PFSK-1 (cell line): Measurements from ENCODE around the gene MYO1C.

Source experiments
- POLR2AphosphoS5 ChIP-seq: IDR thresholded peaks from 2 replicates; pipeline ENCODE4 v1.6.1; 2012; ENCODE audit warnings: low read depth, mild to moderate bottlenecking, control low read depth, low read length, moderate library complexity
- SIN3A ChIP-seq: IDR thresholded peaks from 2 replicates; pipeline ENCODE4 v1.6.1; 2012; ENCODE audit warnings: mild to moderate bottlenecking, low read length, moderate library complexity, borderline replicate concordance; ENCODE audit not compliant: insufficient read depth
- TF ChIP-seq, protein P1 (sequence below), 2 experiments: IDR thresholded peaks; 2 replicates each; pipeline versions ENCODE4 v1.6.1 to v1.8.0; 2011 to 2012; ENCODE audit warnings: low read depth in 2 of 2, low read length in 2 of 2, control low read depth in 1 of 2, inconsistent platforms in 1 of 2, mild to moderate bottlenecking in 1 of 2, moderate library complexity in 1 of 2; ENCODE audit not compliant: insufficient read depth in 1 of 2

The MYO1C gene

DNA sequence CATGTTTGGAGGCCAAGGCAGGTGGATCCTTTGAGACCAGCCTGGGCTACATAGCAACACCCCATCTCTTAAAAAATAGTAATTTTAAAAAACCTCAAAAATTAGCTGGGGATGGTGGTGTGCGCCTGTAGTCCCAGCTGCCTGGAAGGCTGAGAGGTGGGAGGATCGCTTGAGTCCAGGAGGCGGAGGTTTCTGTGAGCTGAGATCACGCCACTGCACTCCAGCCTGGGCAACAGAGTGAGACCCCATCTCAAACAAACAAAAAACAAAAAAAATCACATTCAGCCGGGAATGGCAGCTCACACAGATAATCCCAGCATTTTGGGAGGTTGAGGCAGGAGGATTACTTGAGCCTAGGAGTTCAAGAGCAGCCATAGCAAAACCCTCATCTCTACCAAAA, 76.1 kb downstream of the MYO1C start:
- TF ChIP-seq, protein P1, sequence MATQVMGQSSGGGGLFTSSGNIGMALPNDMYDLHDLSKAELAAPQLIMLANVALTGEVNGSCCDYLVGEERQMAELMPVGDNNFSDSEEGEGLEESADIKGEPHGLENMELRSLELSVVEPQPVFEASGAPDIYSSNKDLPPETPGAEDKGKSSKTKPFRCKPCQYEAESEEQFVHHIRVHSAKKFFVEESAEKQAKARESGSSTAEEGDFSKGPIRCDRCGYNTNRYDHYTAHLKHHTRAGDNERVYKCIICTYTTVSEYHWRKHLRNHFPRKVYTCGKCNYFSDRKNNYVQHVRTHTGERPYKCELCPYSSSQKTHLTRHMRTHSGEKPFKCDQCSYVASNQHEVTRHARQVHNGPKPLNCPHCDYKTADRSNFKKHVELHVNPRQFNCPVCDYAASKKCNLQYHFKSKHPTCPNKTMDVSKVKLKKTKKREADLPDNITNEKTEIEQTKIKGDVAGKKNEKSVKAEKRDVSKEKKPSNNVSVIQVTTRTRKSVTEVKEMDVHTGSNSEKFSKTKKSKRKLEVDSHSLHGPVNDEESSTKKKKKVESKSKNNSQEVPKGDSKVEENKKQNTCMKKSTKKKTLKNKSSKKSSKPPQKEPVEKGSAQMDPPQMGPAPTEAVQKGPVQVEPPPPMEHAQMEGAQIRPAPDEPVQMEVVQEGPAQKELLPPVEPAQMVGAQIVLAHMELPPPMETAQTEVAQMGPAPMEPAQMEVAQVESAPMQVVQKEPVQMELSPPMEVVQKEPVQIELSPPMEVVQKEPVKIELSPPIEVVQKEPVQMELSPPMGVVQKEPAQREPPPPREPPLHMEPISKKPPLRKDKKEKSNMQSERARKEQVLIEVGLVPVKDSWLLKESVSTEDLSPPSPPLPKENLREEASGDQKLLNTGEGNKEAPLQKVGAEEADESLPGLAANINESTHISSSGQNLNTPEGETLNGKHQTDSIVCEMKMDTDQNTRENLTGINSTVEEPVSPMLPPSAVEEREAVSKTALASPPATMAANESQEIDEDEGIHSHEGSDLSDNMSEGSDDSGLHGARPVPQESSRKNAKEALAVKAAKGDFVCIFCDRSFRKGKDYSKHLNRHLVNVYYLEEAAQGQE (IDR thresholded peaks at IDR 0.05; ENCODE audit: insufficient read depth in 1 of 2, low read depth in 2 of 2, low read length in 2 of 2): no peak
- no peak; the same call in 1 of the 2 replicates for TF ChIP-seq POLR2AphosphoS5

DNA sequence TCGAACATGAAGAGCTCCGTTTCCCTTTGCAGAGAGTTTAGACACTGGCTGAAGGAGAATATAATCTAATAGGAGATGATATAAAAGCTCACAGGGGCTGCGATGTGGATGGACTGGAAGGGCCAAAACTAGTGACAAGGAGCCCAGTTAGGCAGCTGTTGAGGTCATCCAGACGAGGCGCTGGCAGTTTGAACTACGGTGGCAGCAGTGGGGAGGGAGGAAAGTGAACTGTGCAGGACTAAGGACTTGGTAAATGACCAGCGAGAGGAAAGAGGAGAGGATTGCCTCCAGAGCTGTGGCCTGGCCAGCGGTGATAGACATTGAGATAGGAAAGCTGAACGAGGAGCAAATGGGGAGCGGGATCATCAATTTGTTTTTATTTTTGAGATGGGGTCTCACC, 77.9 kb downstream of the MYO1C start:
- TF ChIP-seq SIN3A: no peak
- TF ChIP-seq POLR2AphosphoS5: no peak
- TF ChIP-seq, protein P1 (IDR thresholded peaks at IDR 0.05; ENCODE audit: insufficient read depth in 1 of 2, low read depth in 2 of 2, low read length in 2 of 2): no peak
